ENCODE measurements around the gene UBASH3B.

Gene UBASH3B

DNA sequence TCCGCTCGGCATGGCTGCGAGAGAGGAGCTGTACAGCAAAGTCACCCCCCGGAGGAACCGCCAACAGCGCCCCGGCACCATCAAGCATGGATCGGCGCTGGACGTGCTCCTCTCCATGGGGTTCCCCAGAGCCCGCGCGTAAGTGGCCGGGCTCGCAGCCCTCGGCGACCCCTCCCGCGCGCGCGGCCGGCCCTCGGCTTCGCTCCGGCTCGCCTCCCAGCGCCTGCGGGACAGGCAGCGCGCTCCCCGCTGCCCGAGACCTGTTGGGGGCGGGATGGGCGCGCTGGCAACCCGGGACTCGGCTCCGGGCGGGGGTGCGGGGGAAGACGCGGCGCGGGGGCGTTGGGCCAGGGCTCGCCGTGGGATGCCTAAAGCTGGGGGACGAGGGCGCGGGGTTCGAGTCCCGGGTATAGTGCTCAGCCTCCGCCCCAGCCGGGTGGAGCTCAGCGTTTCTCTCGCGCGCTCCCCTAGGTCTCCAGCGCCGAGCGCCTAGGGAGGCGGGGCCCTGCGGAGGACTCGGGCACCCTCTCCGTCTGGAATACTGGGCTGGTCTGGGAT, 630 bp downstream of the UBASH3B start:
- TF ChIP-seq, protein P1, sequence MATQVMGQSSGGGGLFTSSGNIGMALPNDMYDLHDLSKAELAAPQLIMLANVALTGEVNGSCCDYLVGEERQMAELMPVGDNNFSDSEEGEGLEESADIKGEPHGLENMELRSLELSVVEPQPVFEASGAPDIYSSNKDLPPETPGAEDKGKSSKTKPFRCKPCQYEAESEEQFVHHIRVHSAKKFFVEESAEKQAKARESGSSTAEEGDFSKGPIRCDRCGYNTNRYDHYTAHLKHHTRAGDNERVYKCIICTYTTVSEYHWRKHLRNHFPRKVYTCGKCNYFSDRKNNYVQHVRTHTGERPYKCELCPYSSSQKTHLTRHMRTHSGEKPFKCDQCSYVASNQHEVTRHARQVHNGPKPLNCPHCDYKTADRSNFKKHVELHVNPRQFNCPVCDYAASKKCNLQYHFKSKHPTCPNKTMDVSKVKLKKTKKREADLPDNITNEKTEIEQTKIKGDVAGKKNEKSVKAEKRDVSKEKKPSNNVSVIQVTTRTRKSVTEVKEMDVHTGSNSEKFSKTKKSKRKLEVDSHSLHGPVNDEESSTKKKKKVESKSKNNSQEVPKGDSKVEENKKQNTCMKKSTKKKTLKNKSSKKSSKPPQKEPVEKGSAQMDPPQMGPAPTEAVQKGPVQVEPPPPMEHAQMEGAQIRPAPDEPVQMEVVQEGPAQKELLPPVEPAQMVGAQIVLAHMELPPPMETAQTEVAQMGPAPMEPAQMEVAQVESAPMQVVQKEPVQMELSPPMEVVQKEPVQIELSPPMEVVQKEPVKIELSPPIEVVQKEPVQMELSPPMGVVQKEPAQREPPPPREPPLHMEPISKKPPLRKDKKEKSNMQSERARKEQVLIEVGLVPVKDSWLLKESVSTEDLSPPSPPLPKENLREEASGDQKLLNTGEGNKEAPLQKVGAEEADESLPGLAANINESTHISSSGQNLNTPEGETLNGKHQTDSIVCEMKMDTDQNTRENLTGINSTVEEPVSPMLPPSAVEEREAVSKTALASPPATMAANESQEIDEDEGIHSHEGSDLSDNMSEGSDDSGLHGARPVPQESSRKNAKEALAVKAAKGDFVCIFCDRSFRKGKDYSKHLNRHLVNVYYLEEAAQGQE (IDR thresholded peaks at IDR 0.05; ENCODE audit: insufficient read depth in 1 of 2, low read depth in 2 of 2, low read length in 2 of 2): no peak
- TF ChIP-seq FOXP2 (optimal IDR thresholded peaks at IDR 0.05; ENCODE audit: borderline replicate concordance, extremely low read depth, extremely low read length, insufficient read depth) (no peak), POLR2AphosphoS5 (IDR thresholded peaks at IDR 0.05; ENCODE audit: low read depth, low read length) (no peak), SIN3A (IDR thresholded peaks at IDR 0.05; ENCODE audit: borderline replicate concordance, insufficient read depth, low read length) (0 out of 2 replicates have a peak, but pooled peaks have one; percentile 27), TAF1 (IDR thresholded peaks at IDR 0.05; ENCODE audit: borderline replicate concordance, insufficient read depth, low read length) (peak; percentile 55; the same call in 1 of the 2 replicates)

DNA sequence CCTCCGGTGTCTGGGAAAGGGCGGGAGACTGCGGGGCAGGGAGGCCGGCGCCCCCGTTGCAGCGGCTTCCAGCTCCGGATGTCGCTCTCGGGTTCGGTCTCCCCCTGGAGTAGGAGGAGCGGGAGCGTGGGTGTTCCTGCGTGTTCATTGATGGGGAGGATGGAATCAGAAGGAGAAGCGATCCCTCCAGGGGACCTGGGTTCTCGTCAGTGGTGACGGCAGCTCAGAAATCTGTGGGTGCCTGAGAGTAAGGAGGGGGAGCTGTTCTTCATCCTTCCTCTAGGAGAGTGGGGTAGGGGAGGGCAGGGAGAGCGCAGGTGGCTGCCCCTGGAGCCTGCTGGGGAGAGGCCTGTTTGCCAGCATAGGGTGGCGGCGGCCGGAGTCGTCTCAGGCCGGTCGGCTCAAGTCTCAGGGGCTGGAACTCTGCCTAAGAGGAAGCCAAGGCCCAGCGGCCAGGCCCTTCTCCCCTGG, 1.1 kb downstream of the UBASH3B start:
- TF ChIP-seq, protein P1 (IDR thresholded peaks at IDR 0.05; ENCODE audit: insufficient read depth in 1 of 2, low read depth in 2 of 2, low read length in 2 of 2): no peak
- TF ChIP-seq FOXP2 (optimal IDR thresholded peaks at IDR 0.05; ENCODE audit: borderline replicate concordance, extremely low read depth, extremely low read length, insufficient read depth) (no peak), POLR2AphosphoS5 (IDR thresholded peaks at IDR 0.05; ENCODE audit: low read depth, low read length) (peak; percentile 24; the same call in 1 of the 2 replicates), SIN3A (IDR thresholded peaks at IDR 0.05; ENCODE audit: borderline replicate concordance, insufficient read depth, low read length) (0 out of 2 replicates have a peak, but pooled peaks have one; percentile 13)

- TF ChIP-seq SIN3A (IDR thresholded peaks at IDR 0.05; ENCODE audit: borderline replicate concordance, insufficient read depth, low read length) (no peak), TAF1 (IDR thresholded peaks at IDR 0.05; ENCODE audit: borderline replicate concordance, insufficient read depth, low read length) (no peak)
These were observed 4.4 kb downstream of the UBASH3B start for GRCh38 chr11:122659676-122660554.

GRCh38 chr11:122661182-122661945, 5.8 kb downstream of the UBASH3B start:
- TF ChIP-seq SIN3A (IDR thresholded peaks at IDR 0.05; ENCODE audit: borderline replicate concordance, insufficient read depth, low read length) (no peak), POLR2AphosphoS5 (IDR thresholded peaks at IDR 0.05; ENCODE audit: low read depth, low read length) (no peak), TAF1 (IDR thresholded peaks at IDR 0.05; ENCODE audit: borderline replicate concordance, insufficient read depth, low read length) (no peak), FOXP2 (optimal IDR thresholded peaks at IDR 0.05; ENCODE audit: borderline replicate concordance, extremely low read depth, extremely low read length, insufficient read depth) (no peak)
- TF ChIP-seq, protein P1 (IDR thresholded peaks at IDR 0.05; ENCODE audit: insufficient read depth in 1 of 2, low read depth in 2 of 2, low read length in 2 of 2): no peak

- no peak for TF ChIP-seq FOXP2 (optimal IDR thresholded peaks at IDR 0.05; ENCODE audit: borderline replicate concordance, extremely low read depth, extremely low read length, insufficient read depth)
- TF ChIP-seq, protein P1 (IDR thresholded peaks at IDR 0.05; ENCODE audit: insufficient read depth in 1 of 2, low read depth in 2 of 2, low read length in 2 of 2): no peak
- no peak for TF ChIP-seq TAF1 (IDR thresholded peaks at IDR 0.05; ENCODE audit: borderline replicate concordance, insufficient read depth, low read length)
- no peak for TF ChIP-seq POLR2AphosphoS5 (IDR thresholded peaks at IDR 0.05; ENCODE audit: low read depth, low read length)
- no peak for TF ChIP-seq SIN3A (IDR thresholded peaks at IDR 0.05; ENCODE audit: borderline replicate concordance, insufficient read depth, low read length)
These were observed 7.7 kb downstream of the UBASH3B start for GRCh38 chr11:122663056-122663740.

All from PFSK-1 (cell line).